HG03045 (cell line): ENCODE measurements around the gene TBC1D10B.
A peak's percentile ranks its signal among the peaks of the same experiment; 100 is the strongest.

Experiments
- ATAC-seq: cut with Tn5 transposase; IDR thresholded peaks from one replicate; pipeline ENCODE4 v1.9.1; 2021; ENCODE audit warnings: mild to moderate bottlenecking, moderate library complexity; ENCODE audit not compliant: unreplicated experiment

TBC1D10B gene, protein sequence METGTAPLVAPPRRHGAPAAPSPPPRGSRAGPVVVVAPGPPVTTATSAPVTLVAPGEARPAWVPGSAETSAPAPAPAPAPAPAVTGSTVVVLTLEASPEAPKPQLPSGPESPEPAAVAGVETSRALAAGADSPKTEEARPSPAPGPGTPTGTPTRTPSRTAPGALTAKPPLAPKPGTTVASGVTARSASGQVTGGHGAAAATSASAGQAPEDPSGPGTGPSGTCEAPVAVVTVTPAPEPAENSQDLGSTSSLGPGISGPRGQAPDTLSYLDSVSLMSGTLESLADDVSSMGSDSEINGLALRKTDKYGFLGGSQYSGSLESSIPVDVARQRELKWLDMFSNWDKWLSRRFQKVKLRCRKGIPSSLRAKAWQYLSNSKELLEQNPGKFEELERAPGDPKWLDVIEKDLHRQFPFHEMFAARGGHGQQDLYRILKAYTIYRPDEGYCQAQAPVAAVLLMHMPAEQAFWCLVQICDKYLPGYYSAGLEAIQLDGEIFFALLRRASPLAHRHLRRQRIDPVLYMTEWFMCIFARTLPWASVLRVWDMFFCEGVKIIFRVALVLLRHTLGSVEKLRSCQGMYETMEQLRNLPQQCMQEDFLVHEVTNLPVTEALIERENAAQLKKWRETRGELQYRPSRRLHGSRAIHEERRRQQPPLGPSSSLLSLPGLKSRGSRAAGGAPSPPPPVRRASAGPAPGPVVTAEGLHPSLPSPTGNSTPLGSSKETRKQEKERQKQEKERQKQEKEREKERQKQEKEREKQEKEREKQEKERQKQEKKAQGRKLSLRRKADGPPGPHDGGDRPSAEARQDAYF

DNA sequence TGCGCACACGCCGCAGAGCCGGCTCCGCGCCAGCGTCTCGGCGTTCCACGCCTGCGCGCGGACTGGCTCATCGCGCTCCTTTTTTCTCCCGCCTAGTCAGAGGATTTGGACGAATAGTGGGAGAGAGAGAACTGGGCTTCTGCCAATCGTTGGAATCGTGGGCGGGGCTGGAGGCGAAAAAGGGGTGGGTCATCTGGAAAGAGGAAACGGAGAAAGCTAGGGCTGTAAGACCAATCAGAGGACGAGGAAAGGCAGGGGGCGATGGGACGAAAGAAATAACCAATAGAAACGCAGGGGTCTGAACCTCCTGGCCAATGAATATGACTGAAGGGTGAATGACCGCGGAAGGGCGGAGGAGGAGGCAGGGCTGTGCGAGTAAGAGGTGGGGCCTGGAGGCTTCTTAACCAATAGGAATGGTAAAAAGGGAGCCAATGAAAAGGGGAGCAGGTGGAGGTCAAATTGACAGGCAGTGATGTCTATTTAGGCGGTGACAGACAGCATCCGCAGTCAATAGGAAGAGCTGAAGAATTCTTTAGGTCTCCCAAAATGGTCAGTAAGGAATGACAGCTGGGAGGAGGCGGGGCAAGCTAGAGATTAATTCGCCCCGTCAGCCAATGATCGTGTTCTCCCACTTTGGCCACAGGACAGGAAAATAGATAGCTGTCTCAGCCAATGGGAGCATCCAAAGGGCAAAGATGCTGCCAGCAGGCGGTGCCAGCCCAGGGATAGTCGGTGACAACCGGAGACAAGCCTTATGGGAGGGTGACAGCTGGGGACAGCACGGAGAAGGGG lies at the start of gene TBC1D10B:
Gene TBC1D10B, minus strand, starts transcription at position 39 of the 792 bp plus-strand sequence. CDS start 311 bp downstream, outside the sequence.
- peak; percentile 72 for ATAC-seq

DNA sequence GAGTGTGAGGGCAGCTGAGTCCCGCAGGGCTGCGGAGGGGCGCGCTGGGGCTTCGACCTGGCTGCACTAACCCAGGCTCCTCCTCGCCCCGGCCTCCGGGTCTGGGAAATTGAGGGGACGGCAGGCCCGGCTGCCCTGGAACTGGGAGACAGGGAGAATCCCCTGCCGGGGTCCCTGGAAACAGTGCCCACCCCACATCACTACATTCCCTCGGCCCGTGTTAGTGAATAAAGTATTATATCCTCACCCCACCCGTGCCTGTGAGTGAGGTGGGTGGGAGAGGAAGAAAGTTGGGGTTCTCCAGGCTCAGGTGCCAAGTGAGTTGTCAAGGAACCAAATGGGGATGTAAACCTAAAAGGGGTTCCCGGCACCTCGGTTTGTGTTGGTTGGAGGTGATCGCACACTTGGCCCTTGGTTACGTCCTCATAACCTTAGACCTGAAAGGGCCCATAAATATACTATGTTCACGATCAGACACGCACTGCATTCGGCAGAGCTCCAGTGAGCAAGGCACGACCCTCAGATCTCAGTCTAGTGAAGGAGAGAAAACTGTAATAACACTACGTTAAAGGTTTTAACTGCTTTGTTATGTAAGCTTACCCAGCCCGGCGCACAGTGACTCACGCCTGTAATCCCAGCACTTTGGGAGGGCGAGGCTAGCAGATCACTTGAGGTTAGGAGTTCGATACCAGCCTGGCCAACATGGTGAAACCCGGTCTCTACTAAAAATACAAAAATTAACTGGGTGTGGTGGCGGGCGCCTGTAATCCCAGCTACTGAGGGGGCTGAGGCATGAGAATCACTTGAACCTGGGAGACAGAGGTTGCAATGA lies 48.3 kb upstream of the TBC1D10B start:
- no peak for ATAC-seq

DNA sequence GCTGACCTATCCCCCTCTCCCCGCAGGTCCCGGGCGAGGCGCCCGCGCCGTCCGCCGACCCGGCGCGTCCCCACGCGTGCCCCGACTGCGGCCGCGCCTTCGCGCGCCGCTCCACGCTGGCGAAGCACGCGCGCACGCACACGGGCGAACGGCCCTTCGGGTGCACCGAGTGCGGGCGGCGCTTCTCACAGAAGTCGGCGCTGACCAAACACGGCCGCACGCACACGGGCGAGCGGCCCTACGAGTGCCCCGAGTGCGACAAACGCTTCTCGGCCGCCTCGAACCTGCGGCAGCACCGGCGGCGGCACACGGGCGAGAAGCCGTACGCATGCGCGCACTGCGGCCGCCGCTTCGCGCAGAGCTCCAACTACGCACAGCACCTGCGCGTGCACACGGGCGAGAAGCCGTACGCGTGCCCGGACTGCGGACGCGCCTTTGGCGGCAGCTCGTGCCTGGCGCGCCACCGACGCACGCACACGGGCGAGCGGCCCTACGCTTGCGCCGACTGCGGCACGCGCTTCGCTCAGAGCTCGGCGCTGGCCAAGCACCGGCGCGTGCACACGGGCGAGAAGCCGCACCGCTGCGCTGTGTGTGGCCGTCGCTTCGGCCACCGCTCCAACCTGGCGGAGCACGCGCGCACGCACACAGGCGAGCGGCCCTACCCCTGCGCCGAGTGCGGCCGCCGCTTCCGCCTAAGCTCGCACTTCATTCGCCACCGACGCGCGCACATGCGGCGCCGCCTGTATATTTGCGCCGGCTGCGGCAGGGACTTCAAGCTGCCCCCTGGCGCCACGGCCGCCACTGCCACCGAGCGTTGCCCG lies 47.4 kb upstream of the TBC1D10B start:
- ATAC-seq, result peak; percentile 75

DNA sequence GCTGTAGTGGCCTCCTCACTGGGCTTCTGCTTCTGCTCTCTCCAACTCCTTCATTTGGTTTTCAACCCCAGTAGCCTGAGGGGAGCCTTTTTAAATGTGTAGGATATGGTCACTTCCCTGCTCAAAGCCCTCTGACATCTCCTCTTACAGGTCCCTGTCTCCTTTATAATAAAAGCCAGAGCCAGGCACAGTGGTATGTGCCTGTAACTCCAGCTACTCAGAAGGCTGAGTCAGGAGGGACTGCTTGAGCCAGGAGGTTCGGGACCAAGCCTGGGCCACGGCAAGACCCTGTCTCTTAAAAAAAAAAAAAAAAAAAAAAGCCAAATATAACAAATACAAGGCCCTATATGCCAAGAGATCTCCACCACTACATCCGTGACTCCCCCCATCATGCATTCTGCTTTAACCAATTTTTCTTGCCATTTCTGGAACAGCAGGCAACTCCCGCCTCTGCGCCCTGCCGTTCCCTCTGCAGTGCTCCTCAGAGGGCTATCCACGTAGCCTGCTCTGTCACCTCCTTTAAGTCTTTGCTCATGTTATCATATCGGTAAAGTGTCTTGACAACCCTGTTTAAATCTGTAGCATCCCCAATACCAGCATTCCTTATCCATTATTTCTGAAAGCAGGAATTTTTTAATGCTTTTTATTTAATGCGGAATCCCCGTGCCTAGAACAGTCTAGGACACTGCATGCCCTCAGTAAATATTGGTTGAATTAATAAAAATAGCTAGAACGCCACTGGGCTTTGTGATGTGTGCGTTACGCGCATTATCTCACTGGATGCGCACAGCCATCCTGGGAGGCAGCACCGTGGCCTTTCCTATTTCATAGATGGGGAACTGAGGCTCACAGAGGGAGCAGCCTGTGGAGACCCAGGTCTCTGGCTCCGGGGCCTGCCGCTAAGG lies 46.6 kb upstream of the TBC1D10B start:
- no peak for ATAC-seq

DNA sequence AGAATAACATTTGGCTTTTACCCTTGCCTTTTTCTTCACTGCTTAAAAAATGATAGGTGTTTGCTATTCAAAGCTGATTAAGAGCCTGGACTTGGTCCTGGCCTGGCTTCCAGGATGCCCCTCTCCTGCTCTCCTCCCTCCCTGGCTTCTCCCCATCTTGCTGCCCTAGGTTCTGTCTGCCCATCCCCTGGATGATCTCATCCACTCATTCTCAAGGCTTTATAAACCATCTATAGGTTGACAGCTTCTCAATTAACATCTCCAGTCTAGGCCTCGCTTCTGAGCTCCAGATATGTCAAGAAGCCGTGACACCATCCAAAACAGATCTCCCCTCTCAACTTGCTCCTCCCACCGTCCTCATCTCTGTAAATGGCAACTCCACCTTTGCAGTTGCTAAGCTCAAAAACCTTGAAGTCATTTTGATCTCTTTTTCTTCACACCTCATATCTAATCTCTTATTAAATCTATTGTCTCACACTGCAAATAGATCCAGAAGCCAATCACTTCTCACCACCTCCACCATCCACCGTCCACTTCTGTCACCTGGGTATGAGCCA lies 45.8 kb upstream of the TBC1D10B start:
- ATAC-seq, result no peak

DNA sequence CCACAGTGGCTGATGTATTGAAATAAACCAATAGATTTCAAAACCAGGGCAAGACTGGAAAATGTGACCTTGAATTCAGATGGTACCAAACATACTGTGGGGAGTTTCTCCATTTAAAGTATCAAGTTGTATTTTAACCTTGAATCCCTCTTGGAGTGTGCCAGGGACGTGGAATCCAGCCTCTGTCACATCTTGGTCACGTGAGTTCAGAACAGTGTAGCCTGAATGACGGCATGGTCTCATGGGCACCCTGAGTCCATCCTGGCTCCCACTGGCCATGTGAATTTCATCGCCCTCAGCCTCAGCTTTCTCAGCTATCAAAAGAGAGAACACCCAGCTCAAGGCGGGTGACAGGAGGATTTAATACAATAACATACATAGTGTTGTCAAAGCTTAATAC lies 43.9 kb upstream of the TBC1D10B start:
- no peak for ATAC-seq

DNA sequence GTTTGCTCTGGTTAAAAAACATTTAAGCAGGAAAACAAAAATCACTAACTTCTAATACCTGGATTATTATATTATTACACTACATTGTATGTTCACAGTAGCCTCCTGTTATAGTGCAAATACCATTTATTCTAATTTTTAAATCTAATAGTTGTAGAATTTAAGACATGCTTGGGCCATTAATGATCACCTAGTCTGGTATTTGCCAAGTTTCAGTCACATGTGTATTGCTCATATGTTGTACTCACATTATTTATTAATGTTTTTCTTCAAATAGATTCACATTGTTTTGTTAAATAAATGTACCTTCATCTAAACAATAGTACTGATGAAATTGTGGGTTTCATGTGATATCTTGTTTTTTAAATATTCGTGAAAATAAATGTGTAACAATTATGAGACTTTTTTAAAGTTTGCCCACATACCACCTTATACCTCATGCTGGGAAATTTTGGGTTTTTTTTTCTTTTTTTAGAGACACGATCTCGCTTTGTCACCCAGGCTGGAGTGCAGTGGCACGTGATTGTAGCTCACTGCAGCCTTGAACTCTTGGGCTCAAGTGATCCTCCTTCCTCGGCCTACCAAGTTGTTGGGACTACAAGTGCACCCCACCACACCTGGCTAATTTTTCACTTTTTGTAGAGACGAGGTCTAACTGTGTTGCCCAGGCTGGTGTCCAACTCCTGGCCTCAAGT lies 43.0 kb upstream of the TBC1D10B start:
- no peak for ATAC-seq

DNA sequence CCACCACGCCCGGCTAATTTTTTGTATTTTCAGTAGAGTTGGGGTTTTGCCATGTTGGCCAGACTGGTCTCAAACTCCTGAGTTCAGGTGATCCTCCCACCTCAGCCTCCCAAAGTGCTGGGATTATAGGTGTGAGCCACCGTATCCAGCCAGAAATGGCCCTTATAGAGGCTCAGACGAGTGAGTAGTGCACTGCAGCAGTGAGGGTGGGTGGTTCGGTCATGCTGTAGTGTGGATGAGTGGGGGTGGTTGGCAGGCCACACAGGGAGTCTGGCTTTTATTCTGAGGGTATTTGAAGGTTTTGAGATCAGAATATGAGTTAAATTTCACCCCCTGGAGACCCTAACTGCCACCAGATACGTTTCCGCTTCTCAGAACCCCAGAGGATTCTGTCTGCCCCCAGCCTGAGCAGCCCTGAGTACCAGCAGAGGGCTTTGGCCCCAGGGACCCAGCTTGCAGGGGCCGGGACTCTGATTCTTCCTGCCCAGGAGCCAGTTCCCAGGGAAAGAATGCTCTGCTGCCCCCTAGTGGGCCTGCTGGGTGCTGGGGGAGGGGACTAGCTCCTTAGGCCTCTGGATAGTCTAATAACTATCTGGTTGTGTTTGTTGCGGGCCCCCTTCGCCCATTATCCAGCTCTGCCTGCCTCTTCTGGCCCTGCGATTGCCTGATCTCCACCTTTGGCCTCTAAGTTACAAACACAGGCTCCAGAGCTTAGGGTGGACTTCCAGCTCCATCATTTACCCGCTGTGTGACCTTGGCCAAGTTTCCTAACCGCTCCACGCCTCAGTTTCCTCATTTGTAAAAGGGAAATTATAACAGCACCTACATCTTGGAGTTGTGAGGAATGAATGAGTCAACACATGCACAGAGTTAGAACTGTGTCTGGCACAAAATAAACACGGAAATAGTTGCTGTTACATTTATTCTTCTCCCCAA lies 39.1 kb upstream of the TBC1D10B start:
- peak; percentile 37 for ATAC-seq

DNA sequence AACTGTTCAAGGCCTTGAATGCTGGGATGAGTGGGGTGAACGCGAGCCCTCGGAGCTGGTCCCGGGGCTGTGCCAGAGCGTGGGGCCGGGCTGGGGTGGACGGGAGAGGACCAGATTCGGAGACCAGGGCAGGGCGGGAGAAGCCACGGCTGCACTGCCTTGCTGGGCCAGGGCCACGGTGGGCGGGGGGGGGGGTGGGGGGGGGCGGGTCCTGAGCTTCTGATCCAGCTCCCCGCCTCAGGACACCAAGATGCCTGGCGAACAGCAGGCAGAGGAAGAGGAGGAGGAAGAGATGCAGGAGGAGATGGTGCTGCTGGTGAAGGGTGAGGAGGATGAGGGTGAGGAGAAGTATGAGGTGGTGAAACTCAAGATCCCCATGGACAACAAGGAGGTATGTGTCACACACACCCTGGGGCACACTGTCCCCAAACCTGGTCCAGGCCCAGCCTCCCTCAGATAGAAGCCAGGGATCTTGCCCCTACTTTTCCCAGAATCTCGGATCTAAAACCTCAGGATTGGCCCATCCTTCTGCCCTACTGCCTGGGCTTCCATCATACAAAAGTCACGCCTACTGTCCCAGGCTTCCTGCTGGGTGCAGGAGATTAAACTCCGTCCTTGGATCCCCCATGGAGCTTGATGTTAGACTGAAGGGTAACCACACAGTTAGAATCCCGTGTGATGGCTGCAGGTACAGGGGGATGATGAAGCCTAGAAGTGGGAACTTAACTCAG lies 37.7 kb upstream of the TBC1D10B start:
- peak; percentile 21 for ATAC-seq

DNA sequence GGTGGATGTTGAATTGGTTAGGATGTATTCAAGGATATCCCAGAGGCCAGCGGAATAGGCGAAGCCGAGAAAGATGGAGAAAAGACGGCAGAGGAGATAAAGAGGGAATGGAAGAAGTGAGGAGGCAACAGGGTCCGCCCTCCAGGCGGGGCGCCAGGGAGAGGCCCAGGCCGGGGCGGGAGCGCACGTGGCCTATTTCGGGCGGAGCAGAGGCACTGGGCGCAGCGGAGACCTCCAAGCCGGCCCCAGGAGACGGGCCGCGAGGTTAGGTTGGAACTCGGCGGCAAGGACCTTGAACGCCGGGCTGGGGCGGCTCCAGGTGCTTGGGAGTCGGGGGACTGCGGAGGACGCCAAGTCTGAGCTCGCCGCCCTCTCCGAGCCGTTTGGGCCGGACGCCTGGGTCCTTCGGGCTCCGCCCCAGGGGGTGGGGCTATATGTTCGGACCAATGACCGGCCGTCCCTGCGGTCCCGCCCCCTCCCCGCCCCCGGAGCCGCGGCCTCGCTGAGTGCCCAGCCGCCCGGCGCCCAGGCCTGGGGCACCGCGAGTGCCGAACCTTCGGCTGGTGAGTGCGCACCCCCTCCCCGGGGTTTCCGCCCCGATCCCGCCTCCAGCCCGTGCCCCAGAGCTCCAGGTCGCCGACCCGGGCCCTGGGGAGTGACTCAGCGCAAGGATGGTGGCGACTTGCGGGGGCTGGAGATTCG lies 37.0 kb upstream of the TBC1D10B start, which contains the start of gene ZNF771:
Gene ZNF771, plus strand, starts transcription at position 505 of the 702 bp plus-strand sequence. CDS start 448 bp downstream, outside the sequence.
- peak; percentile 86 for ATAC-seq

DNA sequence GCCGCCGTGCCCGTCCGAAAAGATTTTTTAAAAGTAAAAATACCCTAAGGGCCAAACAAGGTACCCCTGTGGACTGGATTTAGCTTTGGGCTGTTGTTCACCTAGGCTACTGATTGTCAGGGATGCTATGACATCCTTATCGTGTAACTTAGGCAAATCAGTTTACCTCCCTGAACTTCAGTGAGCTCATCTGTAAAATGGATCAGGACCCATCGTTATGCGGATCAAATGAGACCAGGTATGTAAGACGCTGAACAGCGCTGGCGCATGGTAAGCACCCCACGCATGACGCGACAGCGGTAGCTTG lies 36.5 kb upstream of the TBC1D10B start:
- ATAC-seq, result no peak

DNA sequence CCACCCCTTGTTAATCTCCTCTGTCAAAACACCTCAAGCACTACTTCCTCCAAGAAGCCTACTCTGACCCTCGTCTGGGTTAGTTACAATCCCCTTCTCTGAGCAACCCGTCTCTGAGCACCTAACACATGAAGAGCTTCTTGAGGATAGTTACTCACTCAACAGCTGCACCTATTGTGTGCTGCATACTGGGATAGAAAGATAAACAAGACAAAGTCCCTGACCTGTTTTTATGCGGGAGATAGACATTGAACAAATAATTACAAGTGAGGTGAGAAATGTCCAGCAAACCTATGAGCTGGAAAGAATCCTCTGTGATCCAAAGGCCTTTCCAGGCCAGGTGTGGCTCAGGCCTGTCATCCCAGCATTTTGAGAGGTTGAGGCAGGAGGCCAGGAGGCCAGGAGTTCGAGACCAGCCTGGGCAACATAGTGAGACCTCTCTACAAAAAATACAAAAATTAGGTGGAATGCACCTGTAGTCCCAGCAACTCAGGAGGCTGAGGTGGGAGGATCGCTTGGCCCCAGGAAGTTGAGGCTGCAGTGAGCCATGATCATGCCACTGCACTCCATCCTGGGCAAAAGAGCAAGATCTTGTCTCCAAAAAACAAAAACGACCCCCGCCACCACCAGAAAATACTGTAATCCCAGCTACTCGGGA lies 31.6 kb upstream of the TBC1D10B start:
- no peak for ATAC-seq

DNA sequence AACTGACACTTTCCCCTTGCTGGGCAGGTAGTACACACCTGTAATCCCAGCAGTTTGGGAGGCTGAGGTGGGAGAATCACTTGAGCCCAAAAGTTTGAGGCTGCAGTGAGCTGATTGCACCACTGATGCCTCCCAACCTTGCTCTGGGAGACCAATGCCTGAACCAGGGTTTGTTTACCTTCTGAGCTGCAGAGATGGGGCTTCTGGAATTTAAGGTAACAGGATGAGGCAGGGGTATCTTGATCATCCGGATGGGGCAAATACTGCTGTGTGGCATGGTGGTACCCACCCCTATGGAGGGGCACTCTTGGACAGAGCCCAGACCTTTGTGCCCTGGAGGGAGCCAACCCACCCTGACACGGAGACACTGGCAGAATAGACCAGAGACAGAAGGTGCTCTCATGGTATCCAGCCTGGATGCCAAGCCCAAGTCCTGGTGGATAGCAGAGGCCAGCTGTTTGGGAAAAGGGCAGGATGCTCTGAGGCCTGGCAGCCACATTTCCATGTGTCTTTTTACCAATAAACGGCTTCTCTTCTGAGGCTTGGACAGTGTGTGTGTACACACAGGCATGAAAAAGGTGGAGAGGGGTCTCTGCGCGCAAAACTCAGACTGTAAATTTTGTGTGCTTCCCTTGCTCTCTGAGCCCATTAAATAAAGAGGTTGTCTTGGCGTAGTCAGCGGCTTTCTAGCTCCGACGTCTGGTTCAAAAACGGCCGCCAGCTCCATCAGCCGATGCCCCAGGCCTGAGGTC lies 29.3 kb upstream of the TBC1D10B start:
- ATAC-seq, result no peak
